NCI-H1436 treated with DMSO at 0.1 percent for 48 hours (cell line): ENCODE results near the gene MAP3K13.

Experiments
- DNase-seq: peaks from one replicate; lab custom pipeline; 2025; lab: John Stamatoyannopoulos, UW

MAP3K13 gene

DNA sequence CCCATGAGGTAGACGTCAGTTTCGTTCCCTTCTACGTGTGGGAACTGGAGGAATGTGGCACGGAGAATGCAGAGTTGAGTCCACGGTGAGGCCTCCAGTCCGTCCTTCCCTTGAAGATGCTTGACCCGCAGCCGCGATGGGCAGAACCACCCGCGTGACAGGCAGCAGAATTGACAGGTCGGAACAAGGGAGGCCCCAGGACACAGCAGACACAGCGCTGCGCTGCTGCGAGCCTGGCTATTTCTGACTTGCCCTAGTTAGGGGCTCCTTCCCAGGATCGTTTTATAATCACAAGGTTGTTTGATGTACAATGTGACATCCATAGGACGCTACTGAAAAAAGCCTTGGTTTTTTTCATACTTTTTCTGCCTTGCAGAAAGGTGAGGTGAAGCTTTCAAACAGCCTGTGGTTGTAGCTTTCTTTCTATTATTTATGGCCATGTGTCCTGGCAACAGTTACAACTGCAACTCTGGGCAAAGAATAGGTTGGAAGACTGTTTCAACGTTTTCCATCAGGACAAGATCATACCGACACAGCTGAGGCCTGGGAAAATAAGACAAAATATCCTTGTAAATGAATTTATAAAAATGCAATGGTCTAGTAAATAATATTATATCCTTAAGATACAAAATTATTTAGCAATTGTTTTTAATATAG, 145.5 kb downstream of the MAP3K13 start:
- DNase-seq, result no peak

GRCh38 chr3:185511711-185512110, 148.8 kb downstream of the MAP3K13 start:
- no peak for DNase-seq

DNA sequence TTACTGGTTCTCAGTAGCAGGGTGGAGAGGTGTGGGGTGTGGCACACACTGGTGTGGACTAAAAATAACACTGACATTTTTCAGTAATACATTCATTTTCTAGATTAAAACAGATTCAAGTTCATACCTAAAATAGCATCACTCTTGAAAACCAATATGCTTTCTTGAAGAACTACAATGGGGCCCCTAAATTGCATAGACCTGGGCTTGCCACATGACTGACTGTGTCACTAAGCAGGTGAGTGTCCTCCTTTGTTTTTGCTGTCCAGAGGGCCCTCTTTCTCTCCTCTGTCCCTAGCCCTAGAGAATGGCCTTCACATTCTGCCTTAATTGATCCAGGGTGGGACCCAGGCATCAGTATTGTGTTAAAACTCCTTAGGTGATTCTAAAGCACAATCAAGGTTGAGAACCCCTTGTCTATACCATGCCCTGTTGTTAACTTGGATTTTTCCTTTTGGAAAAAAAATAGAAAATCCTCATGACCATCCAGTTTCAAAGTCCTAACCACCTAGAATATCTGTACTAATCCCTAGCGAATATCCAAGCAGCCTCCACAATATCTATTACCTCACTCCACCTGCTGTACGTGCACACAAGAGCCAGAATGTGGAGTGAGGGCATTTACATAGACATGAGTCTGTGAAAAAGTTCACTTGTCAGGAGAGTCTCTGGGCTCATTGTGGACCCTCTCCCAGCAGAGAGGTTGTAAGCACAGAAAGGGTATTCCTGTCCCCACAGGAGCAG, 154.6 kb downstream of the MAP3K13 start:
- DNase-seq, result no peak

DNA sequence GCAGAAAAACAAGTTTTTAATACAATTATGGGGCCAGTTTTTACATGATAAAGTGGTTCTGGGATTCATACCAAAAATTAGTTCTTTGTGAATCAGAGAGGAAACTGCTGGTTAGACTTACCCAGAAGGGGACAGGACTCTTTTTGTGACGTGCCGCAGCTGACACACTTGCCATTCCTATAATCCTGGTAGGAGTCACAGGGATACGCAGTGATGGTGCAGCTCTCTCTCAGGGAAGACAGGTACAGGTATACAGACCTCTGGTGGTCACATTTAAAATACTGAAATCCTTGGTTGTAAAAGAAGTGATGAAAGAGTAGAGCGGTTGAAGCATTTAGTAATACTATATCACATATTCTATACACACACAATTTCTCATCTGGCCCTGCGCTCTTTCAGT, 156.1 kb downstream of the MAP3K13 start:
- no peak for DNase-seq

DNA sequence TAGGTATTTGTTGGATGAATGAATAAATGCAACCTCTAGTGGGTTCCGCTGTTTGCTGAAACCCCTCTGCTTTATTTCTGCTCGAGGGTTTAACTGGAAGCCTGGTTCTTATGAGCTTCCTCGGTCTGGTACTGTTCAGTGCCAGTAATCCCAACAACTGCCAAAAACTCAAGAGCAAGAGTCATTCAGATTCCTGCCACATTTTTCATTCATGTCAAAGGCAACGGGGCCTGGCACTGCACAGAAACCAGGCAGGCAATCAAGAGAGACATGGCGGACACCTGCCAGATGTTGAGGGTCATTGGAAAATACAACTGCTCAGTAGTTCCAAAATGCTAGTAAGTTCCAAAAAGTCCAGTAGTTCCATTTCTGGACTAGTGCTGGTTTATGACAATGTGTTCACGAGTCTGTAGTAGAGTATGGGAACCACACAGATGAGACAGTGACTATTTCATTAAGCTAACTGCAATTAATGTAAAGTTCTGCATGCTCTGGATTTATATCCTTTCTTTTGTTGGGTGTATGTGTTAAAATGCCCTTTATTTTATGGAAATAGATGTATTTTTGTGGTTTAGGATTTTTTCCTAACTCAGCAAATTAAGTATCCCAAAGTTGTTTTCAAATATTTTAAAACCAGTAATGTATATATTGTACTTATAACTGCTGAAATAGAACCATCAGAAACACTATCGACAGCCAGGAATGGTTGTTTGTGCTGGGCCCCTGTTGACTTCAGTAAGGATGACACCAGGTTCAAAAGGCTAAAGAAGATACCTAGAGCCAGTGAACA, 158.6 kb downstream of the MAP3K13 start:
- DNase-seq, result no peak

DNA sequence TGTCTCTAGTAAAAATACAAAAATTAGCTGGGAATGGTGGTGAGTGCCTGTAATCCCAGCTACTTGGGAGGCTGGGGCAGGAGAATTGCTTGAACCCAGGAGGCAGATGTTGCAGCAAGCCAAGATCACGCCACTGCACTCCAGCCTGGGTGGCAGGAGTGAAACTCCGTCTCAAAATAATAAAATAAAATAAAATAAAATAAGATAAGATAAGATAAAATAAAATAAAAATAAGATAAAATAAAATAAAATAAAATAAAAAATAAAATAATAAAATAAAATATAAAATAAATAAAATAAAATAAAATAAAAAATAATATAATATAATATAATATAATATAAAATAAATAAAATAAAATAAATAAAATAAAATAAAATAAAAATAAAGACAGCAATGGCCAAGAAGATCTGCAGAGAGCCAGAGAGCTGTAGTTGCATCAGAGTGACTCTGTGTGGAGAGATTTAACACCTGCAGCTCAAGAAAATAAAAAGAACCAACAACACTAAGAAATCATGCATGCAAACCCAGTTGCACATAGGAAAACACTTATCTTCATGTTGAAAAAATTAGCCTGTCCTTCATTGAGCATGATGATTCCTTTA, 163.5 kb downstream of the MAP3K13 start:
- DNase-seq, result no peak

- no peak for DNase-seq
These were observed 164.4 kb downstream of the MAP3K13 start for GRCh38 chr3:185527364-185527763.

GRCh38 chr3:185528532-185528931, 165.6 kb downstream of the MAP3K13 start:
- DNase-seq, result no peak

DNA sequence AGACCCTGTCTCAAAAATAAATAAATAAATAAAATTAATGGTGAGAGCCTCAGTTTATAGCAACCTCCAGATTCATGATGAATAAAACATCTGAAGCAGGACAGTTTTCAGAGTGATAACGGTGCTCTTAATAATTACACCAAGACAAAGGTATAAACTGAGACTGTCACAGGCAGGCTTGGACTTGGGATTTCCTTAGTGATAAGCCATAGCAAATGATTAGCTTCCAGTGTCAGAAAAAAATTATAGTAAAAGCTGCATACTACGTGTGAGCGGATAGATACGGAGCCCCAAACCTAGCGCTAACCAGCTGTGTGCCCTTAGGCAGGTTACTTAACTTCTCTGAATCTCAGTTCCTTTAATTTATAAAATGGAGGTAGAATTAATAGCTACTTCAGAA, 167.9 kb downstream of the MAP3K13 start:
- DNase-seq, result no peak

GRCh38 chr3:185532901-185533300, 170.0 kb downstream of the MAP3K13 start:
- DNase-seq, result no peak

DNA sequence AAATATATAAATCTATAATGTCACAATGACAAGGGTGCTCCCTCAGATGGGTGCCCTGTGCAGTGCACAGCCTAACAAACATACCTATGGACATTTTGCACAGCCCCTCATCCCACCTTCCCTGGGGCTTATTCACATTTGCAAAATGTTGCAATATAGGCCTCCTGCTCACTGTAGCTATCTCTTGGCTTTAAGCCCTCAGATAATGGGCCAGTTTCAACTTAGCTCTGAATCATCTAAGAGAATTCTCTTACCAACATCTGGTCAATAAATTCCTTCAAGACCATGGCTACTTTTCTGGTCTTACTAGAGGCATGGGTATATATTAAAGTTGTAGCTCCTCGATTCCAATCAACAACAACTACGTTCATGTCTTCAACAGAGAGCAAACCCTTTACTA, 171.6 kb downstream of the MAP3K13 start:
- DNase-seq, result no peak

DNA sequence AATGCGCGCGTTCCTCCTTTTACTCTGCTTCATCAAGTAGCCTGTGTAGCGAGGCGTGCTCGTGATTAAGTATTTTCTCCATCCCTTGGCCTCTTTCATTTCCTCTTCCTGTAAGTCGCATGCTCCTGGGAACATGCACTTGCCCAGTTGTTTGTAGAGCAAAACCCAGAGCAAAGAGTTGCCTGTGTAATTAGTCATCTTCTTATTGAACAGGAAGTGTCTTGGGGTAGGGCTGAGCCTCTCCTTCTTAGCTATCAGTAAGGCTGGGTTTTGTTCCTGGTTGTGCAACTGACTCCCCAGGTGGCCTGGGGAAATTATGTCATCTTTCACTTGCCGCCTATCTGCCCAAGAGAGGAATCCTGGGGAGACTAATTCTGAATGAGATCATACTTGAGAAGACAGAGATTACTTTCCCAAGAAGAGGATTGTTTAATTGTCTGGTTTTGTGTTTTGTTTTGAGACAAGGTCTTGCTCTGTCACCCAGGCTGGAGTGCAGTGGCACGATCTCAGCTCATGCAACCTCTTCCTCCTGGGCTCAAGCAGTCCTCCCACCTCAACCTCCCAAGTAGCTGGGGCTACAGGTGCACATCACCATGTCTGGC, 174.5 kb downstream of the MAP3K13 start:
- no peak for DNase-seq
